Measurements from ENCODE around the gene CLEC11A. TPM values are rescaled to one million over a fixed set of nuclear protein-coding genes. Genes with fewer than 3 reads are reported as not detected.
A peak's percentile ranks its signal among the peaks of the same experiment; 100 is the strongest.
"Not testable (repeated sequence)": the region's sequence is repeated elsewhere in the genome, so short reads cannot be mapped to it uniquely, and the experiment has no call there.

CLEC11A gene
- total RNA-seq, 1 donor: 23.5 TPM

DNA sequence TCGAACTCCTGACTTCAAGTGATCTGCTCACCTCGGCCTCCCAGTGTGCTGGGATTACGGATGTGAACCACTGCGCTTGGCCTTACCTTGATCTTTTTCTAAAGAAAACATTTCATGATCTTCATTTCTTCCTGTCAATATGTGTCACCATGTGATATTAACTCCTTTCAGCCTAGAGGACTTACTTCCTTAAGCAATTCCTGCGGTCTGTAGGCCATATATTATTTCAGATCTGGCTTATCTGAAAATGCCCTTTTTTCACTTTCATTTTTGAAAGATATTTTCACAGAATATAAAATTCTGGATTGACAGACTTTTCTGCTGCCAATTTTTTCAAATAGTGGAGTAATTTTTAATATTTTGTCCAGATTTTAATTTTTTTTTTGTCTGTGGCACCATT is 45.1 kb downstream of the CLEC11A start:
- H3K4me2 ChIP-seq (ENCODE audit: insufficient read depth, low read length): no peak overlapping the region
- DNase-seq (ENCODE audit: insufficient read length, low spot score, missing footprints): no peak
- no peak overlapping the region for H3K4me3 ChIP-seq (ENCODE audit: insufficient read depth, low read length)
- no peak overlapping the region for H3K27ac ChIP-seq (ENCODE audit: low read depth, low read length)
- H3K27me3 ChIP-seq (ENCODE audit: insufficient read depth, low read length): no peaks in the 10 kb centered on the region
- H4K20me1 ChIP-seq (ENCODE audit: insufficient read depth, low read length): no peaks in the 10 kb centered on the region
- TF ChIP-seq, protein P1, sequence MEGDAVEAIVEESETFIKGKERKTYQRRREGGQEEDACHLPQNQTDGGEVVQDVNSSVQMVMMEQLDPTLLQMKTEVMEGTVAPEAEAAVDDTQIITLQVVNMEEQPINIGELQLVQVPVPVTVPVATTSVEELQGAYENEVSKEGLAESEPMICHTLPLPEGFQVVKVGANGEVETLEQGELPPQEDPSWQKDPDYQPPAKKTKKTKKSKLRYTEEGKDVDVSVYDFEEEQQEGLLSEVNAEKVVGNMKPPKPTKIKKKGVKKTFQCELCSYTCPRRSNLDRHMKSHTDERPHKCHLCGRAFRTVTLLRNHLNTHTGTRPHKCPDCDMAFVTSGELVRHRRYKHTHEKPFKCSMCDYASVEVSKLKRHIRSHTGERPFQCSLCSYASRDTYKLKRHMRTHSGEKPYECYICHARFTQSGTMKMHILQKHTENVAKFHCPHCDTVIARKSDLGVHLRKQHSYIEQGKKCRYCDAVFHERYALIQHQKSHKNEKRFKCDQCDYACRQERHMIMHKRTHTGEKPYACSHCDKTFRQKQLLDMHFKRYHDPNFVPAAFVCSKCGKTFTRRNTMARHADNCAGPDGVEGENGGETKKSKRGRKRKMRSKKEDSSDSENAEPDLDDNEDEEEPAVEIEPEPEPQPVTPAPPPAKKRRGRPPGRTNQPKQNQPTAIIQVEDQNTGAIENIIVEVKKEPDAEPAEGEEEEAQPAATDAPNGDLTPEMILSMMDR (IDR thresholded peaks at IDR 0.05; ENCODE audit: extremely low read depth, low read depth, low read length): no peak
- H3K9me3 ChIP-seq (ENCODE audit: low read depth, low read length): no peaks in the 10 kb centered on the region
- H3K79me2 ChIP-seq (ENCODE audit: insufficient read depth, low read length): no peaks in the 10 kb centered on the region
- H3K4me1 ChIP-seq (ENCODE audit: insufficient read depth, low read length): no peaks in the 10 kb centered on the region
- H3K36me3 ChIP-seq (ENCODE audit: insufficient read depth, low read length): no peaks in the 10 kb centered on the region
- H2AFZ ChIP-seq (ENCODE audit: low read length): no peak overlapping the region

- not testable (repeated sequence) for H3K36me3 ChIP-seq (ENCODE audit: insufficient read depth, low read length); H2AFZ ChIP-seq (ENCODE audit: low read length); H4K20me1 ChIP-seq (ENCODE audit: insufficient read depth, low read length); DNase-seq (ENCODE audit: insufficient read length, low spot score, missing footprints); H3K4me2 ChIP-seq (ENCODE audit: insufficient read depth, low read length); H3K79me2 ChIP-seq (ENCODE audit: insufficient read depth, low read length); H3K9me3 ChIP-seq (ENCODE audit: low read depth, low read length); H3K27me3 ChIP-seq (ENCODE audit: insufficient read depth, low read length); H3K4me1 ChIP-seq (ENCODE audit: insufficient read depth, low read length); H3K4me3 ChIP-seq (ENCODE audit: insufficient read depth, low read length); H3K27ac ChIP-seq (ENCODE audit: low read depth, low read length)
Observed at GRCh38 chr19:50770164-50770563, 47.0 kb downstream of the CLEC11A start, which contains the start of gene GPR32. GPR32 (plus strand) TSS chr19:50770464; CDS start chr19:50770601, 137 bp downstream.

DNA sequence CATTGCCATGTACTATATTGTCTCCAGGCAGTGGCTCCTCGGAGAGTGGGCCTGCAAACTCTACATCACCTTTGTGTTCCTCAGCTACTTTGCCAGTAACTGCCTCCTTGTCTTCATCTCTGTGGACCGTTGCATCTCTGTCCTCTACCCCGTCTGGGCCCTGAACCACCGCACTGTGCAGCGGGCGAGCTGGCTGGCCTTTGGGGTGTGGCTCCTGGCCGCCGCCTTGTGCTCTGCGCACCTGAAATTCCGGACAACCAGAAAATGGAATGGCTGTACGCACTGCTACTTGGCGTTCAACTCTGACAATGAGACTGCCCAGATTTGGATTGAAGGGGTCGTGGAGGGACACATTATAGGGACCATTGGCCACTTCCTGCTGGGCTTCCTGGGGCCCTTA is 47.7 kb downstream of the CLEC11A start:
- no peaks in the 10 kb centered on the region for H3K36me3 ChIP-seq (ENCODE audit: insufficient read depth, low read length)
- H3K79me2 ChIP-seq (ENCODE audit: insufficient read depth, low read length): no peaks in the 10 kb centered on the region
- no peaks in the 10 kb centered on the region for H4K20me1 ChIP-seq (ENCODE audit: insufficient read depth, low read length)
- no peak overlapping the region for H3K4me2 ChIP-seq (ENCODE audit: insufficient read depth, low read length)
- no peak overlapping the region for H3K4me3 ChIP-seq (ENCODE audit: insufficient read depth, low read length)
- H3K9me3 ChIP-seq (ENCODE audit: low read depth, low read length): no peaks in the 10 kb centered on the region
- H3K27ac ChIP-seq (ENCODE audit: low read depth, low read length): no peak overlapping the region
- DNase-seq (ENCODE audit: insufficient read length, low spot score, missing footprints): no peak
- TF ChIP-seq, protein P1 (IDR thresholded peaks at IDR 0.05; ENCODE audit: extremely low read depth, low read depth, low read length): no peak
- no peak overlapping the region for H2AFZ ChIP-seq (ENCODE audit: low read length)
- no peaks in the 10 kb centered on the region for H3K4me1 ChIP-seq (ENCODE audit: insufficient read depth, low read length)
- H3K27me3 ChIP-seq (ENCODE audit: insufficient read depth, low read length): no peaks in the 10 kb centered on the region

DNA sequence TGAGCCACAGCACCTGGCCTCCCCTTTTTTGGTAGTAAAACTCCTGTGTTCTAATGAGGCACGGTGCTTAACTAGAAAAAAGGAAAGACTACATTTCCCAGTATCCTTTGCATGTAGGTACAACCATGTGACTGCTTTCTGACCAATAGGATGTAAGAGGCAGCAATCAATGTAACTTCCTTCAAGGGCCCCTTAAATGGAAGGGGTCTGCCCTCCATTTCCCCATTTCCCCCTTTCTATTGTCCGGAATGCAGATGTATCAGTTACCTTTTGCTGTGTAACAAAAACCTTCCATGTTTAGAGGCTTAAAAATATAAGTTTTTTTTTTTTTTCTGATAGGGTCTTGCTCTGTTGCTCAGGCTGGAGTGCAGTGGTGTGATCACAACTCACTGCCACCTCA is 49.3 kb downstream of the CLEC11A start:
- H3K4me2 ChIP-seq (ENCODE audit: insufficient read depth, low read length): no peak overlapping the region
- no peaks in the 10 kb centered on the region for H3K4me1 ChIP-seq (ENCODE audit: insufficient read depth, low read length)
- no peaks in the 10 kb centered on the region for H3K79me2 ChIP-seq (ENCODE audit: insufficient read depth, low read length)
- H2AFZ ChIP-seq (ENCODE audit: low read length): no peak overlapping the region
- H3K4me3 ChIP-seq (ENCODE audit: insufficient read depth, low read length): no peak overlapping the region
- no peak overlapping the region for H3K27ac ChIP-seq (ENCODE audit: low read depth, low read length)
- no peaks in the 10 kb centered on the region for H4K20me1 ChIP-seq (ENCODE audit: insufficient read depth, low read length)
- peaks cover 6% of the 10 kb centered on the region for H3K27me3 ChIP-seq (ENCODE audit: insufficient read depth, low read length)
- H3K9me3 ChIP-seq (ENCODE audit: low read depth, low read length): no peaks in the 10 kb centered on the region
- peak; percentile 80 for DNase-seq (ENCODE audit: insufficient read length, low spot score, missing footprints)
- no peaks in the 10 kb centered on the region for H3K36me3 ChIP-seq (ENCODE audit: insufficient read depth, low read length)
- TF ChIP-seq, protein P1 (IDR thresholded peaks at IDR 0.05; ENCODE audit: extremely low read depth, low read depth, low read length): no peak

DNA sequence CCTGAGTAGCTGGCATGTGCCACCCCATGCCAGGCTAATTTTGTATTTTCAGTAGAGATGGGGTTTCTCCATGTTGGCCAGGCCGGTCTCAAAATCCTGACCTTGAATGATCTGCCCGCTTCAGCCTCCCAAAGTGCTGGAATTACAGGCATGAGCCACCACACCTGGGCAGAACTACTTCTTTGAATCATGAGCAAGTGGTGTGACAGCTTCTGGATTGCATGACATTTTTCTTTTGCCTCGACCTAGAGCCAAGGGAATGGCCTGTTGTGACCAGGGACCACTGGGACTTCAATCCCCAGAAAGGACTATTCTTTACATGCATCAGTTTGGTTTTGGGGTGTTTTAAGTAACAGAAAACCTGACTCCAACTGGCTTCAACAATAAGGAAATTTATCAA is 49.7 kb downstream of the CLEC11A start:
- not testable (repeated sequence) for DNase-seq (ENCODE audit: insufficient read length, low spot score, missing footprints); H3K79me2 ChIP-seq (ENCODE audit: insufficient read depth, low read length); H4K20me1 ChIP-seq (ENCODE audit: insufficient read depth, low read length); H3K27ac ChIP-seq (ENCODE audit: low read depth, low read length); H3K9me3 ChIP-seq (ENCODE audit: low read depth, low read length); H3K4me3 ChIP-seq (ENCODE audit: insufficient read depth, low read length); H3K4me2 ChIP-seq (ENCODE audit: insufficient read depth, low read length); H3K36me3 ChIP-seq (ENCODE audit: insufficient read depth, low read length); H2AFZ ChIP-seq (ENCODE audit: low read length); H3K4me1 ChIP-seq (ENCODE audit: insufficient read depth, low read length)
- peaks cover 10% of the 10 kb centered on the region for H3K27me3 ChIP-seq (ENCODE audit: insufficient read depth, low read length)

GRCh38 chr19:50773454-50773853 is 50.3 kb downstream of the CLEC11A start:
- not testable (repeated sequence) for H3K9me3 ChIP-seq (ENCODE audit: low read depth, low read length); H3K27ac ChIP-seq (ENCODE audit: low read depth, low read length)

More at GRCh38 chr19:50773454-50773853, 50.3 kb downstream of the CLEC11A start:
- not testable (repeated sequence) for H3K4me1 ChIP-seq (ENCODE audit: insufficient read depth, low read length); H3K79me2 ChIP-seq (ENCODE audit: insufficient read depth, low read length); H3K4me3 ChIP-seq (ENCODE audit: insufficient read depth, low read length); H3K36me3 ChIP-seq (ENCODE audit: insufficient read depth, low read length); DNase-seq (ENCODE audit: insufficient read length, low spot score, missing footprints); H3K4me2 ChIP-seq (ENCODE audit: insufficient read depth, low read length); H2AFZ ChIP-seq (ENCODE audit: low read length); H4K20me1 ChIP-seq (ENCODE audit: insufficient read depth, low read length)
- H3K27me3 ChIP-seq (ENCODE audit: insufficient read depth, low read length): peaks cover 16% of the 10 kb centered on the region
